Tibial nerve (tissue), 4 donors: Measurements from ENCODE around the gene KDM2A.

Source experiments
- CTCF ChIP-seq, 5 experiments: fragments of 200-600 bp in 3 of 5; fragments of 450-650 bp in 2 of 5; sonication (generic) in 3 of 5; IDR thresholded peaks; one replicate each; pipeline ENCODE4 v1.5.1; 2016 to 2019; ENCODE audit warnings: antibody characterized with exemption in 5 of 5, mild to moderate bottlenecking in 3 of 5, moderate library complexity in 2 of 5
- EP300 ChIP-seq, 2 donors: sonication (generic); formaldehyde crosslinking; IDR thresholded peaks; one replicate each; pipeline ENCODE4 v1.6.1; 2017; ENCODE audit warnings: antibody characterized with exemption in 2 of 2, mild to moderate bottlenecking in 1 of 2

- TF ChIP-seq CTCF (IDR thresholded peaks at IDR 0.05) (no peak), EP300 (IDR thresholded peaks at IDR 0.05) (no peak)
Observed at GRCh38 chr11:67126986-67127385, 7.9 kb downstream of the KDM2A start.
